Endodermal cell (in vitro differentiated cells): ENCODE results near the gene KIF6. TPM values are rescaled to one million over a fixed set of nuclear protein-coding genes. Genes with fewer than 3 reads are reported as not detected.

Experiments
- DNase-seq: peaks from one replicate; pipeline ENCODE4 v3.0.0-alpha.2; 2017
- H3K27ac ChIP-seq: 2 replicates; pipeline ENCODE4 v1.5.1; 2013; ENCODE audit warnings: mild to moderate bottlenecking, low read depth, low read length, moderate library complexity
- H3K27me3 ChIP-seq: 2 replicates; pipeline ENCODE4 v1.6.1; 2013; ENCODE audit warnings: mild to moderate bottlenecking, low read length, moderate library complexity; ENCODE audit not compliant: insufficient read depth, control insufficient read depth, poor library complexity, severe bottlenecking
- H3K36me3 ChIP-seq: 2 replicates; pipeline ENCODE4 v1.7.0; 2013; ENCODE audit warnings: mild to moderate bottlenecking, low read length, moderate library complexity; ENCODE audit not compliant: control insufficient read depth, insufficient read depth
- H3K4me1 ChIP-seq: one replicate; pipeline ENCODE4 v1.7.0; 2013; ENCODE audit warnings: low read length; ENCODE audit not compliant: control insufficient read depth, insufficient read depth
- H3K4me3 ChIP-seq: 2 replicates; pipeline ENCODE4 v1.5.1; 2013; ENCODE audit warnings: mild to moderate bottlenecking, low read length, moderate library complexity
- H3K9ac ChIP-seq: 2 replicates; pipeline ENCODE4 v1.6.1; 2013; ENCODE audit warnings: mild to moderate bottlenecking, low read length, moderate library complexity; ENCODE audit not compliant: poor library complexity, severe bottlenecking; ENCODE audit errors: extremely low read depth
- H3K9me3 ChIP-seq: 2 replicates; pipeline ENCODE4 v1.6.1; 2013; ENCODE audit warnings: mild to moderate bottlenecking, low read length, moderate library complexity; ENCODE audit not compliant: control insufficient read depth
- H3K27ac Mint-ChIP-seq: 2 replicates; pipeline ENCODE4 v1.8.0; 2020; ENCODE audit warnings: mixed read lengths
- H3K27me3 Mint-ChIP-seq: 2 replicates; pipeline ENCODE4 v1.8.0; 2021; ENCODE audit warnings: mild to moderate bottlenecking, mixed read lengths; ENCODE audit not compliant: insufficient read depth
- H3K36me3 Mint-ChIP-seq: 2 replicates; pipeline ENCODE4 v1.8.0; 2020; ENCODE audit warnings: low read depth, mixed read lengths
- H3K4me1 Mint-ChIP-seq: 2 replicates; pipeline ENCODE4 v1.8.0; 2020; ENCODE audit warnings: mixed read lengths
- H3K4me3 Mint-ChIP-seq: 2 replicates; pipeline ENCODE4 v1.8.0; 2020; ENCODE audit warnings: mild to moderate bottlenecking, moderate library complexity, mixed read lengths
- H3K9me3 Mint-ChIP-seq: 2 replicates; pipeline ENCODE4 v1.8.0; 2020; ENCODE audit warnings: mild to moderate bottlenecking, mixed read lengths
- CTCF ChIP-seq: fragments of 200-600 bp; sonication (generic); conservative IDR thresholded peaks from 2 replicates; pipeline ENCODE4 v1.5.0; 2021; ENCODE audit warnings: antibody characterized with exemption, mild to moderate bottlenecking
- WGBS, 2 experiments: methylation state at CpG; one replicate each; pipeline versions ENCODE4 v1.1.5 to v1.1.7; 2013; ENCODE audit warnings: missing lambda C conversion rate in 2 of 2, mixed read lengths in 1 of 2; ENCODE audit not compliant: insufficient coverage in 1 of 2, insufficient read length in 1 of 2; 5-methylcytosine and 5-hydroxymethylcytosine counted together
- total RNA-seq, 2 donors: library from RNA; stranded (reverse); fragmentation: NEBNext Ultra II Directional in 1 of 2; extraction: Animal tissue kit (Norgen Biotek cat#: 25700) in 1 of 2; gene quantifications; 2 replicates in 1 of 2; 3 replicates in 1 of 2; pipeline ENCODE4 v1.2.1, GENCODE V29; 2021

Gene KIF6
- total RNA-seq, 2 donors from 2014 or later, result 0.62 to 1.1 TPM

GRCh38 chr6:39452306-39453145, 272.7 kb downstream of the KIF6 start:
- H3K4me1 Mint-ChIP-seq, result no peaks in the 10 kb centered on the region

GRCh38 chr6:39451831-39452230, 273.4 kb downstream of the KIF6 start:
- H3K27me3 ChIP-seq, result peaks cover 16% of the 10 kb centered on the region
- peaks cover 6% of the 10 kb centered on the region for H3K9me3 ChIP-seq
- peak; percentile 59 for DNase-seq
- H3K9me3 Mint-ChIP-seq, result peaks cover 14% of the 10 kb centered on the region
- H3K4me3 Mint-ChIP-seq, result no peak overlapping the region
- WGBS, 2 experiments, result 42 to 63% methylated on average over 2 of the region's 2 CpGs
- no peak overlapping the region for H3K27ac ChIP-seq
- H3K27me3 Mint-ChIP-seq, result peaks cover 8% of the 10 kb centered on the region
- no peaks in the 10 kb centered on the region for H3K36me3 ChIP-seq
- H3K9ac ChIP-seq, result no peak overlapping the region
- H3K4me1 ChIP-seq, result no peaks in the 10 kb centered on the region
- no peaks in the 10 kb centered on the region for H3K4me1 Mint-ChIP-seq
- no peak overlapping the region for H3K27ac Mint-ChIP-seq
- H3K4me3 ChIP-seq, result no peak overlapping the region
- peaks cover 4% of the 10 kb centered on the region for H3K36me3 Mint-ChIP-seq
- TF ChIP-seq CTCF, result peak; percentile 75

More at GRCh38 chr6:39452306-39453145, 272.7 kb downstream of the KIF6 start:
- peaks cover 15% of the 10 kb centered on the region for H3K9me3 Mint-ChIP-seq
- Histone ChIP-seq H3K27ac (no peak overlapping the region), H3K9me3 (peaks cover 6% of the 10 kb centered on the region), H3K4me3 (no peak overlapping the region), H3K36me3 (no peaks in the 10 kb centered on the region), H3K9ac (no peak overlapping the region), H3K27me3 (peaks cover 16% of the 10 kb centered on the region), H3K4me1 (no peaks in the 10 kb centered on the region)
- no peak for TF ChIP-seq CTCF
- H3K4me3 Mint-ChIP-seq, result no peak overlapping the region
- no peak for DNase-seq
- WGBS, 2 experiments, result 91 to 97% methylated on average over 5 of the region's 5 CpGs
- H3K27ac Mint-ChIP-seq, result no peak overlapping the region
- peaks cover 4% of the 10 kb centered on the region for H3K36me3 Mint-ChIP-seq
- peaks cover 8% of the 10 kb centered on the region for H3K27me3 Mint-ChIP-seq

GRCh38 chr6:39449022-39449421, 276.2 kb downstream of the KIF6 start:
- WGBS, 2 experiments, result 90% methylated on average over 5 of the region's 5 CpGs
- no peak for TF ChIP-seq CTCF
- Histone ChIP-seq H3K9ac (no peak overlapping the region), H3K9me3 (peaks cover 1% of the 10 kb centered on the region), H3K4me3 (no peak overlapping the region), H3K36me3 (no peaks in the 10 kb centered on the region), H3K27ac (no peak overlapping the region), H3K4me1 (no peaks in the 10 kb centered on the region), H3K27me3 (peaks cover 16% of the 10 kb centered on the region)
- no peak for DNase-seq
- peaks cover 2% of the 10 kb centered on the region for H3K4me1 Mint-ChIP-seq
- H3K36me3 Mint-ChIP-seq, result peaks cover under 1% of the 10 kb centered on the region
- H3K27me3 Mint-ChIP-seq, result peaks cover 11% of the 10 kb centered on the region
- H3K9me3 Mint-ChIP-seq, result peaks cover 10% of the 10 kb centered on the region
- H3K27ac Mint-ChIP-seq, result no peak overlapping the region
- no peak overlapping the region for H3K4me3 Mint-ChIP-seq
